CD14-positive monocyte (primary cell): ENCODE data around the gene FASN. TPM values are rescaled to one million over a fixed set of nuclear protein-coding genes. Genes with fewer than 3 reads are reported as not detected.
A peak's percentile ranks its signal among the peaks of the same experiment; 100 is the strongest.

Experiments used
- DNase-seq, 3 donors: peaks; one replicate each; pipeline ENCODE4 v3.0.0-alpha.2; 2011 to 2022
- H2AFZ ChIP-seq: 2 replicates; pipeline ENCODE4 v1.6.0; 2012; ENCODE audit warnings: mild to moderate bottlenecking, low read depth, low read length, inconsistent platforms; ENCODE audit not compliant: insufficient read depth, poor library complexity, severe bottlenecking
- H3K27ac ChIP-seq, 2 donors: 1 replicate in 1 of 2; 2 replicates in 1 of 2; pipeline ENCODE4 v1.5.1; 2012 to 2013; ENCODE audit warnings: low read length in 2 of 2, control low read depth in 1 of 2, inconsistent platforms in 1 of 2, low read depth in 1 of 2, mild to moderate bottlenecking in 1 of 2
- H3K27me3 ChIP-seq, 2 donors: one replicate each; pipeline versions ENCODE4 v1.6.0 to v1.6.1; 2011 to 2013; ENCODE audit warnings: low read length in 2 of 2; ENCODE audit not compliant: control insufficient read depth in 2 of 2, insufficient read depth in 2 of 2
- H3K36me3 ChIP-seq, 2 donors: replicated peaks in 1 of 2; 1 replicate in 1 of 2; 2 replicates in 1 of 2; pipeline versions ENCODE4 v1.5.1 to v1.6.1; 2012 to 2013; ENCODE audit warnings: low read length in 2 of 2, control low read depth in 1 of 2, inconsistent platforms in 1 of 2, mild to moderate bottlenecking in 1 of 2; ENCODE audit not compliant: insufficient read depth in 2 of 2, control insufficient read depth in 1 of 2
- H3K4me1 ChIP-seq, 2 donors: 1 replicate in 1 of 2; 2 replicates in 1 of 2; pipeline versions ENCODE4 v1.5.1 to v1.6.1; 2012 to 2013; ENCODE audit warnings: low read length in 2 of 2, control low read depth in 1 of 2, inconsistent platforms in 1 of 2, mild to moderate bottlenecking in 1 of 2, moderate library complexity in 1 of 2; ENCODE audit not compliant: insufficient read depth in 2 of 2, control insufficient read depth in 1 of 2
- H3K4me2 ChIP-seq: replicated peaks from 2 replicates; pipeline ENCODE3; 2012; ENCODE audit warnings: low read length, moderate library complexity, mild to moderate bottlenecking; ENCODE audit not compliant: poor library complexity, severe bottlenecking; ENCODE audit errors: extremely low read depth
- H3K4me3 ChIP-seq, 3 experiments: fragments of 200-600 bp in 1 of 3; sonication (generic) in 1 of 3; replicated peaks in 1 of 3; 1 replicate in 2 of 3; 2 replicates in 1 of 3; pipeline ENCODE4 v1.5.1; 2011 to 2013; ENCODE audit warnings: low read length in 3 of 3, mild to moderate bottlenecking in 3 of 3, control low read depth in 2 of 3, low read depth in 2 of 3, inconsistent platforms in 1 of 3, moderate library complexity in 1 of 3
- H3K79me2 ChIP-seq: 2 replicates; pipeline ENCODE4 v1.6.0; 2012; ENCODE audit warnings: mild to moderate bottlenecking, control low read depth, inconsistent platforms, low read length, moderate library complexity; ENCODE audit not compliant: insufficient read depth
- H3K9ac ChIP-seq: 2 replicates; pipeline ENCODE4 v1.6.0; 2017; ENCODE audit warnings: low read length, mild to moderate bottlenecking; ENCODE audit not compliant: insufficient read depth, poor library complexity, severe bottlenecking
- H3K9me3 ChIP-seq, 2 donors: replicated peaks in 1 of 2; 1 replicate in 1 of 2; 2 replicates in 1 of 2; pipeline versions ENCODE4 v1.5.1 to v1.6.1; 2012 to 2013; ENCODE audit warnings: low read length in 2 of 2, control low read depth in 1 of 2; ENCODE audit not compliant: control insufficient read depth in 1 of 2, insufficient read depth in 1 of 2
- H4K20me1 ChIP-seq: 2 replicates; pipeline ENCODE4 v1.6.0; 2012; ENCODE audit warnings: mild to moderate bottlenecking, low read length, control low read depth, moderate library complexity; ENCODE audit not compliant: insufficient read depth
- H3K27ac Mint-ChIP-seq, 7 donors: one replicate each; pipeline ENCODE4 v1.8.0; 2020; ENCODE audit warnings: mild to moderate bottlenecking in 7 of 7, mixed read lengths in 7 of 7, moderate library complexity in 6 of 7, inconsistent platforms in 2 of 7
- H3K27me3 Mint-ChIP-seq, 3 donors: one replicate each; pipeline ENCODE4 v1.8.0; 2021 to 2022; ENCODE audit warnings: low read depth in 3 of 3, mild to moderate bottlenecking in 3 of 3, mixed read lengths in 3 of 3, moderate library complexity in 3 of 3, inconsistent platforms in 1 of 3
- H3K36me3 Mint-ChIP-seq, 2 donors: one replicate each; pipeline ENCODE4 v1.8.0; 2020; ENCODE audit warnings: mixed read lengths in 2 of 2, inconsistent platforms in 1 of 2, mild to moderate bottlenecking in 1 of 2
- H3K4me1 Mint-ChIP-seq: one replicate; pipeline ENCODE4 v1.8.0; 2020; ENCODE audit warnings: mild to moderate bottlenecking, mixed read lengths
- H3K4me3 Mint-ChIP-seq, 2 donors: one replicate each; pipeline ENCODE4 v1.8.0; 2020; ENCODE audit warnings: mild to moderate bottlenecking in 2 of 2, mixed read lengths in 2 of 2, moderate library complexity in 1 of 2
- H3K9me3 Mint-ChIP-seq, 7 donors: one replicate each; pipeline ENCODE4 v1.8.0; 2020 to 2022; ENCODE audit warnings: mixed read lengths in 7 of 7, mild to moderate bottlenecking in 6 of 7, moderate library complexity in 6 of 7, inconsistent platforms in 2 of 7
- CTCF ChIP-seq: fragments of 200-600 bp; IDR thresholded peaks from one replicate; pipeline ENCODE4 v1.8.0; 2022; ENCODE audit warnings: antibody characterized with exemption, mild to moderate bottlenecking
- WGBS: methylation state at CpG from one replicate; pipeline ENCODE4 v1.1.5; 2013; ENCODE audit warnings: missing lambda C conversion rate; ENCODE audit not compliant: insufficient coverage; 5-methylcytosine and 5-hydroxymethylcytosine counted together
- intact Hi-C, 2 donors: fragments of 100-400 bp; cut with micrococcal nuclease; formaldehyde crosslinking; loops; one replicate each; pipeline versions ENCODE4 v1.15.0 to v1.15.1; 2023
- polyA plus RNA-seq, 3 donors: library from polyadenylated mRNA; depleted of rRNA in 1 of 3; unstranded in 2 of 3; stranded (reverse) in 1 of 3; fragments of 300-500 nt in 2 of 3; fragments of >200 nt in 1 of 3; fragmentation: Illumina TruSeq in 2 of 3; gene quantifications; 1 replicate in 2 of 3; 2 replicates in 1 of 3; pipeline ENCODE4 v1.2.3, GENCODE V29; 2012 to 2021

The FASN gene
- polyA plus RNA-seq, 3 donors: 0.08 to 8.4 (median 0.13) TPM

GRCh38 chr17:82076785-82077591, 21.0 kb downstream of the FASN start:
- Histone ChIP-seq H4K20me1 (no peaks in the 10 kb centered on the region), H3K27me3 (no peaks in the 10 kb centered on the region), H2AFZ (no peak overlapping the region), H3K4me1 (no peaks in the 10 kb centered on the region), H3K9me3 (no peaks in the 10 kb centered on the region), H3K79me2 (no peaks in the 10 kb centered on the region), H3K9ac (no peak overlapping the region), H3K4me2 (no peak overlapping the region), H3K4me3 (no peak overlapping the region), H3K36me3 (peaks cover 24 to 26% of the 10 kb centered on the region in 2 donors), H3K27ac (no peak overlapping the region)
- Mint-ChIP-seq H3K4me3 (no peak overlapping the region), H3K27me3 (peaks cover 3 to 10% (median 6%) of the 10 kb centered on the region in 3 donors), H3K4me1 (no peaks in the 10 kb centered on the region), H3K9me3 (peaks cover 0 to 1% (median 0%) of the 10 kb centered on the region in 7 donors), H3K36me3 (peaks cover 20 to 31% of the 10 kb centered on the region in 2 donors), H3K27ac (peak overlapping the region in 1 of 7 donors; percentile 31)
- TF ChIP-seq CTCF: no peak
- intact Hi-C loops: no loop called here
- no peak for DNase-seq
- WGBS: 86% methylated on average over 13 of the region's 21 CpGs

- Histone ChIP-seq H3K4me1 (no peaks in the 10 kb centered on the region), H3K27ac (no peak overlapping the region), H3K36me3 (peaks cover 20 to 22% of the 10 kb centered on the region in 2 donors), H3K9me3 (no peaks in the 10 kb centered on the region), H3K4me2 (no peak overlapping the region), H2AFZ (no peak overlapping the region), H3K79me2 (no peaks in the 10 kb centered on the region), H4K20me1 (no peaks in the 10 kb centered on the region), H3K9ac (no peak overlapping the region), H3K27me3 (no peaks in the 10 kb centered on the region), H3K4me3 (no peak overlapping the region)
- no peak for DNase-seq
- 85% methylated on average over 16 of the region's 25 CpGs for WGBS
- no peak for TF ChIP-seq CTCF
- intact Hi-C loops: no loop called here
- Mint-ChIP-seq H3K27me3 (peaks cover 3 to 10% (median 8%) of the 10 kb centered on the region in 3 donors), H3K36me3 (peaks cover 18 to 25% of the 10 kb centered on the region in 2 donors), H3K4me3 (no peak overlapping the region), H3K27ac (peak overlapping the region in 3 of 7 donors; percentile 30 to 70 (median 50)), H3K4me1 (no peaks in the 10 kb centered on the region), H3K9me3 (peaks cover 0 to 1% (median 0%) of the 10 kb centered on the region in 7 donors)
These were observed 21.8 kb downstream of the FASN start for GRCh38 chr17:82076018-82076784.
